BLaER1 (cell line): ENCODE measurements around the gene LRRC34.

Experiments
- H3K27ac ChIP-seq: shearing (Covaris generic); formaldehyde crosslinking; 2 replicates; pipeline ENCODE4 v1.8.1; 2022
- H3K27me3 ChIP-seq: shearing (Covaris generic); formaldehyde crosslinking; 2 replicates; pipeline ENCODE4 v1.8.1; 2022
- H3K36me3 ChIP-seq: shearing (Covaris generic); formaldehyde crosslinking; 2 replicates; pipeline ENCODE4 v1.8.1; 2022
- H3K4me1 ChIP-seq: shearing (Covaris generic); formaldehyde crosslinking; 2 replicates; pipeline ENCODE4 v1.8.1; 2022
- H3K4me2 ChIP-seq: shearing (Covaris generic); formaldehyde crosslinking; 2 replicates; pipeline ENCODE4 v1.8.1; 2022
- H3K4me3 ChIP-seq: shearing (Covaris generic); formaldehyde crosslinking; 2 replicates; pipeline ENCODE4 v1.8.1; 2022
- H3K9ac ChIP-seq: shearing (Covaris generic); formaldehyde crosslinking; 2 replicates; pipeline ENCODE4 v1.8.1; 2022
- H3K9me3 ChIP-seq: shearing (Covaris generic); formaldehyde crosslinking; 2 replicates; pipeline ENCODE4 v1.8.1; 2022
- H4K20me1 ChIP-seq: shearing (Covaris generic); formaldehyde crosslinking; 2 replicates; pipeline ENCODE4 v1.8.1; 2022
- Cebpa-rat ChIP-seq: shearing (Covaris generic); IDR thresholded peaks from 2 replicates; pipeline ENCODE4 v1.8.1; 2022

LRRC34 gene

GRCh38 chr3:169787791-169788190 is 24.9 kb downstream of the LRRC34 start:
- Histone ChIP-seq H3K4me3 (no peak overlapping the region), H3K36me3 (peaks cover 59% of the 10 kb centered on the region), H3K9me3 (no peaks in the 10 kb centered on the region), H3K4me1 (no peaks in the 10 kb centered on the region), H3K4me2 (no peak overlapping the region), H3K27me3 (no peaks in the 10 kb centered on the region), H3K9ac (no peak overlapping the region), H4K20me1 (no peaks in the 10 kb centered on the region), H3K27ac (no peak overlapping the region)
- no peak for TF ChIP-seq Cebpa-rat

- H3K4me2 ChIP-seq = no peak overlapping the region
- H4K20me1 ChIP-seq = 0 out of 2 replicates have a peak, but pooled peaks cover 5% of the 10 kb centered on the region
- H3K9ac ChIP-seq = no peak overlapping the region
- H3K36me3 ChIP-seq = peaks cover 59% of the 10 kb centered on the region
- no peak overlapping the region for H3K27ac ChIP-seq
- H3K4me3 ChIP-seq = no peak overlapping the region
- H3K4me1 ChIP-seq = no peaks in the 10 kb centered on the region
- TF ChIP-seq Cebpa-rat = no peak
- H3K27me3 ChIP-seq = no peaks in the 10 kb centered on the region
- H3K9me3 ChIP-seq = no peaks in the 10 kb centered on the region
Observed at GRCh38 chr3:169787120-169787519, 25.6 kb downstream of the LRRC34 start.

GRCh38 chr3:169781209-169781855 is 31.4 kb downstream of the LRRC34 start:
- H3K9ac ChIP-seq = no peak overlapping the region
- H3K36me3 ChIP-seq = peaks cover 82% of the 10 kb centered on the region
- H3K27ac ChIP-seq = no peak overlapping the region
- H3K4me2 ChIP-seq = no peak overlapping the region
- H4K20me1 ChIP-seq = peaks cover 28% of the 10 kb centered on the region; the same call in 1 of the 2 replicates
- no peaks in the 10 kb centered on the region for H3K27me3 ChIP-seq
- no peaks in the 10 kb centered on the region for H3K9me3 ChIP-seq
- H3K4me3 ChIP-seq = no peak overlapping the region
- TF ChIP-seq Cebpa-rat = no peak
- no peaks in the 10 kb centered on the region for H3K4me1 ChIP-seq

- Histone ChIP-seq H3K27me3 (no peaks in the 10 kb centered on the region), H3K36me3 (peaks cover 82% of the 10 kb centered on the region)
Observed at GRCh38 chr3:169780742-169781141, 32.0 kb downstream of the LRRC34 start.

GRCh38 chr3:169777822-169778221 is 34.9 kb downstream of the LRRC34 start:
- Histone ChIP-seq H3K27me3 (no peaks in the 10 kb centered on the region), H3K4me1 (peaks cover 26% of the 10 kb centered on the region), H3K9ac (no peak overlapping the region), H4K20me1 (peaks cover 37% of the 10 kb centered on the region; the same call in 1 of the 2 replicates), H3K27ac (no peak overlapping the region), H3K36me3 (peaks cover 78% of the 10 kb centered on the region), H3K4me3 (no peak overlapping the region), H3K9me3 (no peaks in the 10 kb centered on the region), H3K4me2 (no peak overlapping the region)
- TF ChIP-seq Cebpa-rat = no peak

More at GRCh38 chr3:169780742-169781141, 32.0 kb downstream of the LRRC34 start:
- Histone ChIP-seq H3K4me2 (no peak overlapping the region), H4K20me1 (peaks cover 28% of the 10 kb centered on the region; the same call in 1 of the 2 replicates), H3K27ac (no peak overlapping the region), H3K4me3 (no peak overlapping the region), H3K9ac (no peak overlapping the region), H3K4me1 (peaks cover 5% of the 10 kb centered on the region), H3K9me3 (no peaks in the 10 kb centered on the region)
- TF ChIP-seq Cebpa-rat = no peak

- Histone ChIP-seq H3K4me3 (peak overlapping the region; percentile 76), H3K36me3 (peaks cover 42% of the 10 kb centered on the region), H3K4me2 (peak overlapping the region; percentile 82), H3K9me3 (no peaks in the 10 kb centered on the region), H3K27me3 (peaks cover 6% of the 10 kb centered on the region; the same call in 1 of the 2 replicates), H3K4me1 (peaks cover 26% of the 10 kb centered on the region), H3K27ac (no peak overlapping the region), H4K20me1 (peaks cover 17% of the 10 kb centered on the region; the same call in 1 of the 2 replicates), H3K9ac (peak overlapping the region; percentile 91)
- no peak for TF ChIP-seq Cebpa-rat
Observed at GRCh38 chr3:169774186-169774585, 38.5 kb downstream of the LRRC34 start.

- no peak for TF ChIP-seq Cebpa-rat
- Histone ChIP-seq H3K4me3 (peak within 1 kb of the TSS; percentile 76), H4K20me1 (peaks cover 17% of the 10 kb centered on the region; the same call in 1 of the 2 replicates), H3K9ac (peak within 1 kb of the TSS; percentile 91), H3K27ac (peak within 1 kb of the TSS; percentile 89), H3K9me3 (no peaks in the 10 kb centered on the region), H3K27me3 (peaks cover 6% of the 10 kb centered on the region; the same call in 1 of the 2 replicates), H3K4me1 (peaks cover 26% of the 10 kb centered on the region), H3K4me2 (peak within 1 kb of the TSS; percentile 82), H3K36me3 (peaks cover 33% of the 10 kb centered on the region)
Observed at GRCh38 chr3:169772897-169773816, 39.5 kb downstream of the LRRC34 start, which contains the start of gene MYNN. Gene MYNN, plus strand, starts transcription at chr3:169773396. Its CDS starts 900 bp downstream, at chr3:169774296.

GRCh38 chr3:169772305-169772896 is 40.3 kb downstream of the LRRC34 start:
- Histone ChIP-seq H4K20me1 (peaks cover 9% of the 10 kb centered on the region; the same call in 1 of the 2 replicates), H3K4me2 (peak overlapping the region; percentile 82), H3K4me3 (peak overlapping the region; percentile 76), H3K27ac (peak overlapping the region; percentile 89), H3K9ac (peak overlapping the region; percentile 91), H3K27me3 (peaks cover 6% of the 10 kb centered on the region; the same call in 1 of the 2 replicates), H3K36me3 (peaks cover 25% of the 10 kb centered on the region), H3K9me3 (no peaks in the 10 kb centered on the region), H3K4me1 (peaks cover 26% of the 10 kb centered on the region)
- TF ChIP-seq Cebpa-rat = no peak
